PC-3 (cell line): ENCODE measurements around the gene TRAIP. TPM values are rescaled to one million over a fixed set of nuclear protein-coding genes. Genes with fewer than 3 reads are reported as not detected.

ENCODE experiments used
- ATAC-seq: fragments of 200-7000 bp; cut with Tn5 transposase; 2 replicates; pipeline ENCODE4 v1.9.1; 2020; ENCODE audit warnings: mild to moderate bottlenecking, moderate library complexity
- BruUV-seq: library from RNA; stranded (reverse); fragments of 400-500 nt; replicated peaks from 2 replicates; lab custom pipeline; 2021; lab: Mats Ljungman, UMichigan
- CTCF ChIA-PET: fragments of 300-600 bp; sonication (Branson Sonifier 250); formaldehyde crosslinking; loops from one replicate; lab custom pipeline; 2022; ENCODE audit warnings: antibody characterized with exemption; lab: Charles Lee
- POLR2A ChIA-PET: fragments of 300-600 bp; sonication (Branson Sonifier 250); formaldehyde crosslinking; loops from one replicate; lab custom pipeline; 2022; ENCODE audit warnings: antibody characterized with exemption; ENCODE audit not compliant: unreplicated experiment; lab: Charles Lee
- DNase-seq: peaks from one replicate; pipeline ENCODE4 v3.0.0-alpha.2; 2015
- H2AFZ ChIP-seq: fragments of 300-600 bp; sonication (generic); 2 replicates; pipeline ENCODE4 v1.6.0; 2016; ENCODE audit warnings: antibody characterized with exemption, low read length
- H3F3A ChIP-seq: fragments of 300-600 bp; sonication (generic); one replicate; pipeline ENCODE4 v1.6.0; 2017; ENCODE audit warnings: antibody characterized with exemption, low read length, control low read depth, mild to moderate bottlenecking; ENCODE audit not compliant: unreplicated experiment
- H3K27ac ChIP-seq: fragments of 300-600 bp; sonication (generic); 2 replicates; pipeline ENCODE4 v1.5.1; 2016; ENCODE audit warnings: mild to moderate bottlenecking, low read length
- H3K27me3 ChIP-seq: fragments of 300-600 bp; sonication (generic); 2 replicates; pipeline ENCODE4 v1.6.1; 2016; ENCODE audit warnings: low read length, mixed read lengths
- H3K36me3 ChIP-seq: fragments of 300-600 bp; sonication (generic); 2 replicates; pipeline ENCODE4 v1.6.1; 2016; ENCODE audit warnings: low read depth, mixed run types, low read length, mixed read lengths
- H3K4me1 ChIP-seq: fragments of 300-600 bp; sonication (generic); 2 replicates; pipeline ENCODE4 v1.5.1; 2016; ENCODE audit warnings: low read length; ENCODE audit not compliant: insufficient read depth
- H3K4me2 ChIP-seq: fragments of 300-600 bp; sonication (generic); 2 replicates; pipeline ENCODE4 v1.6.0; 2016; ENCODE audit warnings: low read length
- H3K4me3 ChIP-seq: fragments of 300-600 bp; sonication (generic); 2 replicates; pipeline ENCODE4 v1.5.1; 2016; ENCODE audit warnings: mild to moderate bottlenecking, low read length, mixed read lengths
- H3K79me2 ChIP-seq: fragments of 300-600 bp; sonication (generic); 2 replicates; pipeline ENCODE4 v1.6.1; 2017; ENCODE audit warnings: low read length, mixed read lengths
- H3K9ac ChIP-seq: fragments of 300-600 bp; sonication (generic); 2 replicates; pipeline ENCODE4 v1.6.0; 2016; ENCODE audit warnings: mild to moderate bottlenecking, low read length
- H3K9me2 ChIP-seq: fragments of 300-600 bp; sonication (generic); replicated peaks from 2 replicates; pipeline ENCODE4 v1.6.1; 2016; ENCODE audit warnings: mixed run types, low read length, mixed read lengths
- H3K9me3 ChIP-seq: fragments of 300-600 bp; sonication (generic); 2 replicates; pipeline ENCODE4 v1.6.1; 2016; ENCODE audit warnings: low read length, mixed read lengths
- H4K20me1 ChIP-seq: fragments of 300-600 bp; sonication (generic); 2 replicates; pipeline ENCODE4 v1.6.1; 2016; ENCODE audit warnings: low read length, mixed read lengths
- EZH2 ChIP-seq: fragments of 300-600 bp; sonication (generic); IDR thresholded peaks from one replicate; pipeline ENCODE4 v1.6.1; 2017; ENCODE audit warnings: antibody characterized with exemption, mild to moderate bottlenecking, low read length; ENCODE audit not compliant: unreplicated experiment
- EZH2phosphoT487 ChIP-seq: fragments of 300-600 bp; sonication (generic); IDR thresholded peaks from 2 replicates; pipeline ENCODE4 v1.6.1; 2018; ENCODE audit warnings: mild to moderate bottlenecking, antibody characterized with exemption, low read length, borderline replicate concordance
- intact Hi-C: fragments of 100-400 bp; cut with micrococcal nuclease; formaldehyde crosslinking; loops from 2 replicates; pipeline ENCODE4 v1.9.0; 2023
- total RNA-seq: library from RNA; depleted of rRNA; stranded (reverse); fragments of >200 nt; gene quantifications from 2 replicates; pipeline ENCODE4 v1.2.3, GENCODE V29; 2014
- TF ChIP-seq, protein P1 (sequence below): fragments of 300-600 bp; sonication (generic); conservative IDR thresholded peaks from 2 replicates; pipeline ENCODE4 v1.5.1; 2017; ENCODE audit warnings: antibody characterized with exemption, low read depth, mild to moderate bottlenecking, low read length

Gene TRAIP
- total RNA-seq, 1 experiment from 2014 or later: 21.6 TPM

DNA sequence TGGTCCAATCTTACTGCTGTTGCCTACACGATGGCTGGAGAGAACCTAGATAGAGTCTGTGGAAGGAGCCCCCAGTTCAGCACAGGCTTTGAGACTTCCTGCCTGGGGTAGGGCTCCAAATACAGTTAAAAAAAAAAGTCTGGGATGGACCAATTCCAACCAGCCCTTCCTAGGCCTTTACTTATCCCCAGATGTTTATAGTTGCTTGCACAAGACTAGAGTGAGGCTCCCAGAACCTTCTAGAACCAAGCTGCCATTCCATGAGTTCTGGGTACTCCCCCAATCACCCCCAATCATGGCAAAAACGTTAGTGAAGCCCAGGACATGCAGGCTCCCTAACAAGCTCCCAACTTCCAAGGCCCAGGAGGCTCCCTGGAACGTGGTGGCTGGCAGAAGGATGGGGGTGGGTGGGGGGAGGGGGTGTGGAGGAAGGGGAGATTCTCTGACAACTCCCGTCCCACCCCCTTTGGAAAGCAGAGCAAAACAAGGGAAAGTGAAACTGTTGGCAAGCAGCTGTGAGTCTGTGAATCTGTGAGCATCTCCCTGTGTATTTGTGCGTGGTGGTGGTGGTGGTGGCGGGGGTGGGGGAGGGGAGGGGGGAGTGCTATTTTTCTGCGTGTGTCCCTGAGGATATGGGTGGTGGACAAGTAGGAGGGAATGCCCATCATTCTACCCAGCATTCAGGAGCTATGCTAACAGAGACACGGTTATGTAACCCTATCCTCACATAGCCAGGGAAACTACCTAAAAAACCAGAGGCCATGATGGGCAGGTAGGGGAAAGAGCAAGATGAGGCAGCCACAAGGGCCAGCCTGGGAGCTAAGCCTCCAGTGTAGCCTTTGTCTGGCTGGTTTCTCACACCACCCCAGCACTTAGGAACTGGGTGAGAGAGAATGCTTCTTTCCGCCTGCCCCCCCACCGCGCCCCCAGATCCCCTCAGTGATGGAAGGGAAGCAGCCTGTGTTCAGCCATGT, 45.3 kb upstream of the TRAIP start:
- H3K9me2 ChIP-seq: no peaks in the 10 kb centered on the region
- no peaks in the 10 kb centered on the region for H4K20me1 ChIP-seq
- H3K27ac ChIP-seq: peak overlapping the region; percentile 99
- peaks cover 77% of the 10 kb centered on the region for H3K4me1 ChIP-seq
- POLR2A ChIA-PET: interaction anchor here (1.0 to 1.4 kb wide), 3 partner anchors 20 to 98 kb away, joined by 4 to 10 read pairs (median 6); partner anchors contain the start of genes INKA1 and MON1A
- intact Hi-C loops: loop anchor here (5.0 kb wide), 1 partner anchor 114 kb away; the partner anchor contains the start of gene IP6K1
- H3K4me2 ChIP-seq: peak overlapping the region; percentile 99
- DNase-seq: peak; percentile 50
- BruUV-seq: TSS peak; percentile 1
- no peaks in the 10 kb centered on the region for H3K27me3 ChIP-seq
- H3K79me2 ChIP-seq: peaks cover 67% of the 10 kb centered on the region
- H2AFZ ChIP-seq: no peak overlapping the region
- ATAC-seq: no peak
- peaks cover 11% of the 10 kb centered on the region for H3F3A ChIP-seq
- peak overlapping the region; percentile 91 for H3K9ac ChIP-seq
- CTCF ChIA-PET: interaction anchor here (0.5 to 1.4 kb wide), 2 partner anchors 62 to 65 kb away, joined by 3 to 4 read pairs; no protein-coding TSS in a partner anchor
- H3K4me3 ChIP-seq: peak overlapping the region; percentile 74
- no peaks in the 10 kb centered on the region for H3K9me3 ChIP-seq
- TF ChIP-seq, protein P1, sequence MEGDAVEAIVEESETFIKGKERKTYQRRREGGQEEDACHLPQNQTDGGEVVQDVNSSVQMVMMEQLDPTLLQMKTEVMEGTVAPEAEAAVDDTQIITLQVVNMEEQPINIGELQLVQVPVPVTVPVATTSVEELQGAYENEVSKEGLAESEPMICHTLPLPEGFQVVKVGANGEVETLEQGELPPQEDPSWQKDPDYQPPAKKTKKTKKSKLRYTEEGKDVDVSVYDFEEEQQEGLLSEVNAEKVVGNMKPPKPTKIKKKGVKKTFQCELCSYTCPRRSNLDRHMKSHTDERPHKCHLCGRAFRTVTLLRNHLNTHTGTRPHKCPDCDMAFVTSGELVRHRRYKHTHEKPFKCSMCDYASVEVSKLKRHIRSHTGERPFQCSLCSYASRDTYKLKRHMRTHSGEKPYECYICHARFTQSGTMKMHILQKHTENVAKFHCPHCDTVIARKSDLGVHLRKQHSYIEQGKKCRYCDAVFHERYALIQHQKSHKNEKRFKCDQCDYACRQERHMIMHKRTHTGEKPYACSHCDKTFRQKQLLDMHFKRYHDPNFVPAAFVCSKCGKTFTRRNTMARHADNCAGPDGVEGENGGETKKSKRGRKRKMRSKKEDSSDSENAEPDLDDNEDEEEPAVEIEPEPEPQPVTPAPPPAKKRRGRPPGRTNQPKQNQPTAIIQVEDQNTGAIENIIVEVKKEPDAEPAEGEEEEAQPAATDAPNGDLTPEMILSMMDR: no peak
- TF ChIP-seq EZH2: no peak
- TF ChIP-seq EZH2phosphoT487: no peak
- H3K36me3 ChIP-seq: peaks cover 22% of the 10 kb centered on the region

DNA sequence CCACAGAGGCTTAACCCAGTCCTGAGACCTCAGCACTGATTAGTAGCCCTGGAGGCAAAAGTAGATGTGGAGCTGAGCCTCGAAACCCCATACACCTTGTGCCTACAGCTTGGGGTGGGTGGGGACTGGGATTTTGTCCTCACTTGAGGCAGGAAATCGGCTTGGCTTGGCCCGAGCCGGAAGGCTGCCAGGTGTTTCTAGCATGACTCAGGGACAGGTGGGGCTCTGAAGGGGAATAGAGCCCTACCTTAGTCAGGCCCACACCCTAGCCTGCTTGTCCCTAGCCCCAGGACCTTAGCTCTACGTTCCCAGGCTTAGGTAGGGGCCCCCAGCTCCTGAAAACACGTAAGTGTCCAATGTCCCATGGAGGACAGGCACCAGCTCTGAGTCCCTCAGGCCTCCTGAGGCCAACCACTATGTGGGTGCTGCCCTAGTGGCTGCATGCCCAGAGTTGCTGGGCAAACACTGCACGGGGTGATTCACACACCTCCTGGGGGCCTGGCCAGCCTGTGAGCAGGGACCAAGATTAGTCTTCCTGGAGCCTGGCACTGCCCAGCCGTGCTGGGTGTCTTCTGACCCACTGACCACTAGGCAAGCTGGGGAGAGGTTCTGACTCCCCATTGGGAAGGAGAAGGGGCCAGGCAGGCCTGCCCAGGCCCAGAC, 44.3 kb upstream of the TRAIP start:
- peak; percentile 99 for DNase-seq
- no TSS peak for BruUV-seq
- ChIA-PET CTCF (interaction anchor here (0.5 to 1.4 kb wide), 8 partner anchors 17 to 134 kb away, joined by 3 to 9 read pairs (median 4); partner anchors contain the start of genes INKA1 and MON1A), POLR2A (interaction anchor here (0.5 to 1.4 kb wide), 7 partner anchors 19 to 364 kb away, joined by 4 to 15 read pairs (median 7); partner anchors contain the start of genes INKA1 and MON1A)
- Histone ChIP-seq H3K27ac (peak overlapping the region; percentile 99), H3K4me1 (peaks cover 67% of the 10 kb centered on the region), H3K4me3 (peak overlapping the region; percentile 67), H3K9me2 (no peaks in the 10 kb centered on the region), H3K9ac (peak overlapping the region; percentile 91), H2AFZ (no peak overlapping the region), H4K20me1 (no peaks in the 10 kb centered on the region), H3F3A (peaks cover 11% of the 10 kb centered on the region), H3K36me3 (peaks cover 32% of the 10 kb centered on the region), H3K79me2 (peaks cover 67% of the 10 kb centered on the region), H3K27me3 (no peaks in the 10 kb centered on the region), H3K4me2 (peak overlapping the region; percentile 92), H3K9me3 (no peaks in the 10 kb centered on the region)
- intact Hi-C loops: loop anchor here (1.0 to 5.0 kb wide), 2 partner anchors 113 to 177 kb away; partner anchors contain the start of genes GMPPB and IP6K1
- TF ChIP-seq, protein P1: no peak
- TF ChIP-seq EZH2phosphoT487 (no peak), EZH2 (no peak)
- ATAC-seq: peak; percentile 79
